PC-9 (cell line): ENCODE measurements around the gene SHISAL1. TPM values are rescaled to one million over a fixed set of nuclear protein-coding genes. Genes with fewer than 3 reads are reported as not detected.

Experiments used
- BruUV-seq: library from RNA; stranded (reverse); fragments of 400-500 nt; replicated peaks from 2 replicates; lab custom pipeline; 2021; lab: Mats Ljungman, UMichigan
- CTCF ChIA-PET: fragments of 300-600 bp; sonication (Branson Sonifier 250); formaldehyde crosslinking; loops from one replicate; lab custom pipeline; 2022; ENCODE audit warnings: antibody characterized with exemption; lab: Charles Lee
- POLR2A ChIA-PET: fragments of 300-600 bp; sonication (Branson Sonifier 250); formaldehyde crosslinking; loops from one replicate; lab custom pipeline; 2022; ENCODE audit warnings: antibody characterized with exemption; ENCODE audit not compliant: unreplicated experiment; lab: Charles Lee
- DNase-seq, 2 experiments: peaks; one replicate each; pipeline versions ENCODE4 v3.0.0 to v3.0.0-alpha.2; 2015 to 2022; ENCODE audit warnings: mixed read lengths in 1 of 2
- H2AFZ ChIP-seq: fragments of 200-600 bp; sonication (generic); 2 replicates; pipeline ENCODE4 v1.8.1; 2017; ENCODE audit warnings: antibody characterized with exemption
- H3F3A ChIP-seq: fragments of 200-600 bp; sonication (generic); 2 replicates; pipeline ENCODE4 v1.8.1; 2017; ENCODE audit warnings: antibody characterized with exemption, mild to moderate bottlenecking, low read depth; ENCODE audit not compliant: insufficient read depth
- H3K27ac ChIP-seq: fragments of 200-600 bp; sonication (generic); 2 replicates; pipeline ENCODE4 v1.6.1; 2016; ENCODE audit warnings: mixed run types
- H3K27me3 ChIP-seq: fragments of 200-600 bp; sonication (generic); 2 replicates; pipeline ENCODE4 v1.6.1; 2016; ENCODE audit warnings: low read depth, mixed run types; ENCODE audit not compliant: insufficient read depth
- H3K36me3 ChIP-seq: fragments of 200-600 bp; sonication (generic); 2 replicates; pipeline ENCODE4 v1.6.1; 2016; ENCODE audit warnings: low read depth, mixed run types
- H3K4me1 ChIP-seq: fragments of 200-600 bp; sonication (generic); replicated peaks from 2 replicates; pipeline ENCODE4 v1.6.1; 2016; ENCODE audit warnings: mixed run types; ENCODE audit not compliant: insufficient read depth
- H3K4me2 ChIP-seq: fragments of 200-600 bp; sonication (generic); 2 replicates; pipeline ENCODE4 v1.6.1; 2017; ENCODE audit warnings: mixed run types
- H3K4me3 ChIP-seq: fragments of 200-600 bp; sonication (generic); 2 replicates; pipeline ENCODE4 v1.6.1; 2016; ENCODE audit warnings: mixed run types
- H3K79me2 ChIP-seq: fragments of 200-600 bp; sonication (generic); 2 replicates; pipeline ENCODE4 v1.6.1; 2017; ENCODE audit warnings: low read depth, mixed run types
- H3K9me2 ChIP-seq: fragments of 200-600 bp; sonication (generic); 2 replicates; pipeline ENCODE4 v1.8.1; 2017; ENCODE audit warnings: mild to moderate bottlenecking; ENCODE audit not compliant: insufficient read depth
- H3K9me3 ChIP-seq: fragments of 200-600 bp; sonication (generic); 2 replicates; pipeline ENCODE4 v1.8.1; 2016; ENCODE audit warnings: low read depth; ENCODE audit not compliant: insufficient read depth
- H4K20me1 ChIP-seq: fragments of 200-600 bp; sonication (generic); 2 replicates; pipeline ENCODE4 v1.8.1; 2017; ENCODE audit not compliant: insufficient read depth
- EZH2 ChIP-seq: fragments of 200-600 bp; sonication (generic); IDR thresholded peaks from 2 replicates; pipeline ENCODE4 v1.8.0; 2017; ENCODE audit warnings: antibody characterized with exemption, low read depth
- intact Hi-C: fragments of 100-400 bp; cut with micrococcal nuclease; formaldehyde crosslinking; loops from one replicate; pipeline ENCODE4 v1.10.0; 2022; ENCODE audit not compliant: unreplicated experiment
- total RNA-seq: library from RNA; stranded (reverse); gene quantifications from 2 replicates; pipeline ENCODE4 v1.2.3, GENCODE V29; 2021
- TF ChIP-seq, protein P1 (sequence below): fragments of 200-600 bp; sonication (generic); conservative IDR thresholded peaks from 2 replicates; pipeline ENCODE4 v1.6.1; 2017; ENCODE audit warnings: mixed run types, antibody characterized with exemption, mild to moderate bottlenecking, moderate library complexity

Gene SHISAL1
- total RNA-seq, 1 experiment from 2014 or later: 0.94 TPM

DNA sequence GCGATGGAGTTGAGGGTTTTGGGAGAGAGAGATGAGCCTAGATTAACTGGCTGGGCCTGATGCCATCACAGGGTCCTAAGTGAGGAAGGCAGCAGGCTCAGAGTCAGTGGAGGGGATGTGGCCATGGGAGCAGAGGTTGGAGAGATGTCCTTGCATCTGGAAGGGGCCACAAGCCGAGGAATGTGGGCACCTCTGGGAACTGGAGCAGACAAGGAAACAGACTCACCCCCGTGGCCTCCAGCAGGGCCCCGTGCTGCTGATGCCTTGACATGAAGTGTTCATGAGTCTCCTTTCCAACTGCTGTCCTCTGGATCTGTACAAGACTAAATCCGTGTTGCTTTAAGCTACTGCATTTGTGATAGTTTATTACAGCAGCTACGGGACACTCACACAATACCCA is 49.2 kb downstream of the SHISAL1 start:
- no peak for DNase-seq
- intact Hi-C loops: no loop called here
- BruUV-seq: no TSS peak
- no peaks in the 10 kb centered on the region for H3K9me2 ChIP-seq
- no peaks in the 10 kb centered on the region for H3K9me3 ChIP-seq
- no peak for TF ChIP-seq EZH2
- TF ChIP-seq, protein P1, sequence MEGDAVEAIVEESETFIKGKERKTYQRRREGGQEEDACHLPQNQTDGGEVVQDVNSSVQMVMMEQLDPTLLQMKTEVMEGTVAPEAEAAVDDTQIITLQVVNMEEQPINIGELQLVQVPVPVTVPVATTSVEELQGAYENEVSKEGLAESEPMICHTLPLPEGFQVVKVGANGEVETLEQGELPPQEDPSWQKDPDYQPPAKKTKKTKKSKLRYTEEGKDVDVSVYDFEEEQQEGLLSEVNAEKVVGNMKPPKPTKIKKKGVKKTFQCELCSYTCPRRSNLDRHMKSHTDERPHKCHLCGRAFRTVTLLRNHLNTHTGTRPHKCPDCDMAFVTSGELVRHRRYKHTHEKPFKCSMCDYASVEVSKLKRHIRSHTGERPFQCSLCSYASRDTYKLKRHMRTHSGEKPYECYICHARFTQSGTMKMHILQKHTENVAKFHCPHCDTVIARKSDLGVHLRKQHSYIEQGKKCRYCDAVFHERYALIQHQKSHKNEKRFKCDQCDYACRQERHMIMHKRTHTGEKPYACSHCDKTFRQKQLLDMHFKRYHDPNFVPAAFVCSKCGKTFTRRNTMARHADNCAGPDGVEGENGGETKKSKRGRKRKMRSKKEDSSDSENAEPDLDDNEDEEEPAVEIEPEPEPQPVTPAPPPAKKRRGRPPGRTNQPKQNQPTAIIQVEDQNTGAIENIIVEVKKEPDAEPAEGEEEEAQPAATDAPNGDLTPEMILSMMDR: no peak
- H3F3A ChIP-seq: no peaks in the 10 kb centered on the region
- ChIA-PET CTCF (no interaction called here), POLR2A (no interaction called here)
- H4K20me1 ChIP-seq: no peaks in the 10 kb centered on the region
- H3K27me3 ChIP-seq: no peaks in the 10 kb centered on the region
- H2AFZ ChIP-seq: no peak overlapping the region
- H3K36me3 ChIP-seq: no peaks in the 10 kb centered on the region
- no peak overlapping the region for H3K27ac ChIP-seq
- no peaks in the 10 kb centered on the region for H3K4me1 ChIP-seq
- H3K4me3 ChIP-seq: no peak overlapping the region
- no peaks in the 10 kb centered on the region for H3K79me2 ChIP-seq
- H3K4me2 ChIP-seq: no peak overlapping the region

DNA sequence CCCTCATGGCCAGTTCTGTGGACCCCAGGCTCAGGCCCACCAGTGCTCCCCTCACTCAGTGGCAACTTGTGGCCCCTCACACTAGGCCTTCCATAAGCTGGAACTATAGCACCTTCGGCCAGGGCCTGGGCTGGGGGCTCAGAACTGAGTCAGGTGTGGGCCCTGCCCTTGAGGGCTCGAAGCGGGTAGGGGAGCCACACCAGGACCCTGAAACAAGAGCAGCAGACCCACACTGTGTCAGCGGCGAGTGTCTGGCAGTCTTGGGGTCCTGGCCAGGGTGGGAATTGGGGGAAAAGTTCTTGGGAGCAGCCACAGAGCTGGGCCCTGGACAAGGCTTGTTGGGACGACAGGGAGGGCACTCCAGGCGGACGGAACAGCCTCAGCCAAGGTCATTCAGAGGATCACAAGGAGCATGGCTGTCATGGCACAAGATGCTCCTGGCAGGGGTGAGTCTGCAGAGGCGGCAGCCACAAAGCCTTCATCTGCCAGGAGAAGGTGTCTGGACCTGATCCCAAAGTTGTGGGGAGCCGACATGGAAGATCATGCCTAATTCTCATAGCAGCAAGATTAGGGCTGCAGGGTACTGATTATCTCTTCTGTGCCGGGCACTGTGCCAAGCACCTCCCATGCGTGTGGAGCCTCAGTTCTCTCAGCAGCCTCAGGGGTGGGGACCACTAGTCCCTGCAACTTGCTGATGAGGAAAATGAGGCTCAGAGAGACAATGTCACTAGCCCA is 50.7 kb downstream of the SHISAL1 start:
- Histone ChIP-seq H4K20me1 (no peaks in the 10 kb centered on the region), H2AFZ (no peak overlapping the region), H3K27ac (no peak overlapping the region), H3K36me3 (no peaks in the 10 kb centered on the region), H3K79me2 (no peaks in the 10 kb centered on the region), H3K4me1 (no peaks in the 10 kb centered on the region), H3K27me3 (no peaks in the 10 kb centered on the region), H3K9me2 (no peaks in the 10 kb centered on the region), H3K9me3 (no peaks in the 10 kb centered on the region), H3F3A (no peaks in the 10 kb centered on the region), H3K4me2 (no peak overlapping the region), H3K4me3 (no peak overlapping the region)
- ChIA-PET CTCF (interaction anchor here (0.6 kb wide), 1 partner anchor 311 kb away, joined by 6 read pairs; no protein-coding TSS in a partner anchor), POLR2A (no interaction called here)
- BruUV-seq: no TSS peak
- no peak for TF ChIP-seq EZH2
- TF ChIP-seq, protein P1: no peak
- intact Hi-C loops: no loop called here
- DNase-seq: no peak

DNA sequence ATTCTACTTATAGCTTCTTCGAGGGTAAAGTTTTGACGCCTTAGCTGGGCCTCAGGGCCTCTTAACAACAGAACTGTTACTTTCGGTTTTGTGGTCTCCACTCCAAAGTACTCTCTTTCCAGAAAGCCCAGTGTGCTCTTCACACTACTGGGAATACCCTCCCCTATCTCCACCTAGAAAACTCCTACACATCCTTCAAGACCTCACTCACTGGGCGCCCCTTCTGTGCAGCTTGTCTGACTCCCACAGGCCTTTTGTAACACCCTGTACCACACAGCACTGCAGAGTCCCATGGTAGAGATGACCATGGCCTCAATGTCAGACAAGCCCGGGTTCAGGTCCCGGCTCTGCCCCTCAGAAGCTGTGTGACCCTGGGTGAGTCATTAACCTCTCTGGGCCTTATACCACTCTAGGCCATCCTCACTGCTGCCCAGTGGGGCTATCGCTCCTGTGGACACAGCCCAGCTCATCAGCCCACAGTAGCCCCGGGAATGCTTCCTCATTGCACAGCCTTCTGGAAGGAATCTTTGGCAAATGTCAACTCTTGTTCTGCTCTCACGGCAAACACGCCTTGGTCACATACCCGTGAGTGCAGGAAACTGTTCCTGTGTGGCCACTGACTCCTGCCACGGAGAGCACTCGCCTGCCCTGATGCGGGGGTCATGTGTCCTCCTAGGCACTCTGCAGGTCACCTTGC is 51.4 kb downstream of the SHISAL1 start:
- Histone ChIP-seq H4K20me1 (no peaks in the 10 kb centered on the region), H2AFZ (no peak overlapping the region), H3F3A (no peaks in the 10 kb centered on the region), H3K79me2 (no peaks in the 10 kb centered on the region), H3K9me2 (no peaks in the 10 kb centered on the region), H3K4me2 (no peak overlapping the region), H3K27me3 (no peaks in the 10 kb centered on the region), H3K4me1 (no peaks in the 10 kb centered on the region), H3K36me3 (no peaks in the 10 kb centered on the region), H3K9me3 (no peaks in the 10 kb centered on the region), H3K27ac (no peak overlapping the region), H3K4me3 (no peak overlapping the region)
- CTCF ChIA-PET: no interaction called here
- no peak for DNase-seq
- TF ChIP-seq EZH2: no peak
- TF ChIP-seq, protein P1: no peak
- POLR2A ChIA-PET: no interaction called here
- intact Hi-C loops: no loop called here
- BruUV-seq: no TSS peak
